ENCODE data around the gene TECPR2. TPM values are rescaled to one million over a fixed set of nuclear protein-coding genes. Genes with fewer than 3 reads are reported as not detected.
A peak's percentile ranks its signal among the peaks of the same experiment; 100 is the strongest.

TECPR2 gene
- total and polyA plus RNA-seq, 2 of the 13 experiments (the other 11 are each of a cell fraction or from before 2014, with no cell fraction given): 3.5 to 5.7 TPM

DNA sequence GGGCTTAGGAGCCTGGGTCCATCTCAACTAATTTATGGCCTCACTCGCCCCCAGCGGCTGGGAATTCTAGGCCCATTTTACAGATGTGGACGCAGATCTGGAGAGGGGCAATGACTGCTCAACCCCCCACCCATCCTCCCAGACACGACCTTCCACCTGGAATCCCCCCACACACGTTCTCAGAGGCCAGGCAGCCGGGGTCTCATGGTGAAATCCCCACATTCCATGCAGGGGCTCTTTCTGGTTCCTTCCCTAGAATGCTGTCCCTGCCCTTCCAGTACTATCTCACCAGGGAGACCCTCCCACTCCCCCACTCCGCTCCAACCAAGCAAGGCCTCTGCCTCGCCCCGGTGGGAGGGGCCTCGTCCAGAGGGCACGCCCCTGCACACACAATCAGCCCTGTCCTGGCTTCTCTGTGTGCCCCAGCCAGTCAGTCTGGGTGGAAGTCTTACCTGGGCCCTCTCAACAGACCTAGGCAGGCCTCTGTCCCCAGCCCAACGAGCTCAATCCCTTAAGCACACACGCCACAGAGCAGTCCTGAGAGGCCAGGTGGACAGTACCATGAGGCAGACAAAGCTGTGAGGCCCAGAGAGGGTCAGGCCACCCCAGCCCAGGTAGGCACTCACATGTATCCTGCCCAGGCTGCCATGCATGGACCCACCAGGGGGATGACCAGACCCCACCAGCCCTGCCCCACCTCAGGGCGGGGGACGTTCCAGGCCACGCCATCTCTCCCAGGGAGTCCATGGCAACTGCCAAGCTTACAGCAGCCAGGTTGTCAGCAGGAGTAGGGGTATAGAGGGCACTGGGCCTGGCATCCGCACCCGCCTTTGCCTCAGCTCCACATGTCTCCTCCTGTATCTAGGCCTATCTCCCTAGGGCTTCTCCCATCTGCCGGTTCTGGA, 148.1 kb downstream of the TECPR2 start:
- peak overlapping the region; percentile 91 for H3K4me2 ChIP-seq (ENCODE audit: low read depth, low read length)
- DNase-seq (ENCODE audit: low spot score): peak; percentile 79
- no peak overlapping the region for H2AFZ ChIP-seq (ENCODE audit: low read length)
- H3K9ac ChIP-seq (ENCODE audit: insufficient read depth, low read depth, low read length): peak overlapping the region; percentile 66
- H3K4me3 ChIP-seq (replicated peaks in 1 of 3; ENCODE audit: insufficient read depth in 1 of 3, low read depth in 2 of 3, low read length in 3 of 3): peak overlapping the region; percentile 67 to 89 (median 78)
- no TSS peak for BruUV-seq (replicated peaks)
- no peaks in the 10 kb centered on the region for H3K79me2 ChIP-seq (ENCODE audit: insufficient read depth, low read length)
- H3K9me3 ChIP-seq (ENCODE audit: low read length): no peaks in the 10 kb centered on the region
- ChIA-PET CTCF (ENCODE audit: low intra/inter-chr PET ratio, low total read pairs) (no interaction called here), POLR2A (interaction anchor here (0.6 to 1.2 kb wide), 9 partner anchors 14 to 172 kb away, joined by 3 to 8 read pairs (median 4); no protein-coding TSS in a partner anchor)
- intact Hi-C loops (cut with micrococcal nuclease; ENCODE audit: unreplicated experiment): loop anchor here (2.0 kb wide), 1 partner anchor 68 kb away; no protein-coding TSS in a partner anchor
- FAIRE-seq: peak; percentile 69
- peaks cover 3 to 4% of the 10 kb centered on the region in 2 experiments; a peak in 1 of 5 replicates for H3K36me3 ChIP-seq (replicated peaks in 1 of 2; ENCODE audit: control insufficient read depth in 1 of 2, insufficient read depth in 2 of 2, low read length in 2 of 2)
- ATAC-seq: peak; percentile 76
- H3K4me1 ChIP-seq (ENCODE audit: insufficient read depth, low read length): peaks cover 58% of the 10 kb centered on the region
- peak overlapping the region; percentile 77 for H3K27ac ChIP-seq (ENCODE audit: extremely low read length, insufficient read depth, low read length)
- no peaks in the 10 kb centered on the region for H4K20me1 ChIP-seq (ENCODE audit: insufficient read depth, low read length)
- in situ Hi-C loops (cut with HindIII; ENCODE audit: extremely low pct_ligation_motif_present, low pct_unique_long_range_greater_than_20kb): no loop called here
- 33% methylated on average over 11 of the region's 19 CpGs for WGBS (ENCODE audit: low lambda C conversion rate)
- H3K27me3 ChIP-seq (ENCODE audit: control insufficient read depth in 1 of 2, insufficient read depth in 2 of 2, low read length in 2 of 2): no peaks in the 10 kb centered on the region; a peak in 2 of 5 replicates
- TF ChIP-seq, protein P1, sequence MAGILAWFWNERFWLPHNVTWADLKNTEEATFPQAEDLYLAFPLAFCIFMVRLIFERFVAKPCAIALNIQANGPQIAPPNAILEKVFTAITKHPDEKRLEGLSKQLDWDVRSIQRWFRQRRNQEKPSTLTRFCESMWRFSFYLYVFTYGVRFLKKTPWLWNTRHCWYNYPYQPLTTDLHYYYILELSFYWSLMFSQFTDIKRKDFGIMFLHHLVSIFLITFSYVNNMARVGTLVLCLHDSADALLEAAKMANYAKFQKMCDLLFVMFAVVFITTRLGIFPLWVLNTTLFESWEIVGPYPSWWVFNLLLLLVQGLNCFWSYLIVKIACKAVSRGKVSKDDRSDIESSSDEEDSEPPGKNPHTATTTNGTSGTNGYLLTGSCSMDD (CRISPR knock-in tag; IDR thresholded peaks at IDR 0.05): no peak
- TF ChIP-seq, protein P2, sequence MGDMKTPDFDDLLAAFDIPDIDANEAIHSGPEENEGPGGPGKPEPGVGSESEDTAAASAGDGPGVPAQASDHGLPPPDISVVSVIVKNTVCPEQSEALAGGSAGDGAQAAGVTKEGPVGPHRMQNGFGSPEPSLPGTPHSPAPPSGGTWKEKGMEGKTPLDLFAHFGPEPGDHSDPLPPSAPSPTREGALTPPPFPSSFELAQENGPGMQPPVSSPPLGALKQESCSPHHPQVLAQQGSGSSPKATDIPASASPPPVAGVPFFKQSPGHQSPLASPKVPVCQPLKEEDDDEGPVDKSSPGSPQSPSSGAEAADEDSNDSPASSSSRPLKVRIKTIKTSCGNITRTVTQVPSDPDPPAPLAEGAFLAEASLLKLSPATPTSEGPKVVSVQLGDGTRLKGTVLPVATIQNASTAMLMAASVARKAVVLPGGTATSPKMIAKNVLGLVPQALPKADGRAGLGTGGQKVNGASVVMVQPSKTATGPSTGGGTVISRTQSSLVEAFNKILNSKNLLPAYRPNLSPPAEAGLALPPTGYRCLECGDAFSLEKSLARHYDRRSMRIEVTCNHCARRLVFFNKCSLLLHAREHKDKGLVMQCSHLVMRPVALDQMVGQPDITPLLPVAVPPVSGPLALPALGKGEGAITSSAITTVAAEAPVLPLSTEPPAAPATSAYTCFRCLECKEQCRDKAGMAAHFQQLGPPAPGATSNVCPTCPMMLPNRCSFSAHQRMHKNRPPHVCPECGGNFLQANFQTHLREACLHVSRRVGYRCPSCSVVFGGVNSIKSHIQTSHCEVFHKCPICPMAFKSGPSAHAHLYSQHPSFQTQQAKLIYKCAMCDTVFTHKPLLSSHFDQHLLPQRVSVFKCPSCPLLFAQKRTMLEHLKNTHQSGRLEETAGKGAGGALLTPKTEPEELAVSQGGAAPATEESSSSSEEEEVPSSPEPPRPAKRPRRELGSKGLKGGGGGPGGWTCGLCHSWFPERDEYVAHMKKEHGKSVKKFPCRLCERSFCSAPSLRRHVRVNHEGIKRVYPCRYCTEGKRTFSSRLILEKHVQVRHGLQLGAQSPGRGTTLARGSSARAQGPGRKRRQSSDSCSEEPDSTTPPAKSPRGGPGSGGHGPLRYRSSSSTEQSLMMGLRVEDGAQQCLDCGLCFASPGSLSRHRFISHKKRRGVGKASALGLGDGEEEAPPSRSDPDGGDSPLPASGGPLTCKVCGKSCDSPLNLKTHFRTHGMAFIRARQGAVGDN (CRISPR knock-in tag; IDR thresholded peaks at IDR 0.05): peak; percentile 61
- no peak for TF ChIP-seq ZNF567 (CRISPR knock-in tag; IDR thresholded peaks at IDR 0.05; ENCODE audit: borderline replicate concordance)
- TF ChIP-seq PCBP1 (IDR thresholded peaks at IDR 0.05; ENCODE audit: borderline replicate concordance, low read depth, low read length): no peak
- no peak for TF ChIP-seq AHR (CRISPR knock-in tag; IDR thresholded peaks at IDR 0.05)
- TF ChIP-seq PLRG1 (conservative IDR thresholded peaks at IDR 0.05): no peak
- no peak for TF ChIP-seq ZFP36L1 (CRISPR knock-in tag; IDR thresholded peaks at IDR 0.05)
- no peak for TF ChIP-seq JUN (CRISPR knock-in tag; IDR thresholded peaks at IDR 0.05)
- no peak for TF ChIP-seq ZNF383 (CRISPR knock-in tag; IDR thresholded peaks at IDR 0.05; ENCODE audit: borderline replicate concordance)
- TF ChIP-seq ZNF780A (CRISPR knock-in tag; IDR thresholded peaks at IDR 0.05): no peak
- no peak for TF ChIP-seq REPIN1 (CRISPR knock-in tag; IDR thresholded peaks at IDR 0.05; ENCODE audit: borderline replicate concordance, low read depth)
- TF ChIP-seq ZSCAN29 (CRISPR knock-in tag; conservative IDR thresholded peaks at IDR 0.05): no peak
- peak; percentile 51; the same call in 1 of the 2 replicates for TF ChIP-seq ZBTB7A (CRISPR knock-in tag; IDR thresholded peaks at IDR 0.05)
- TF ChIP-seq ZNF577 (CRISPR knock-in tag; IDR thresholded peaks at IDR 0.05; ENCODE audit: borderline replicate concordance, low read depth): no peak
- TF ChIP-seq JDP2 (CRISPR knock-in tag; IDR thresholded peaks at IDR 0.05; ENCODE audit: borderline replicate concordance): no peak
- TF ChIP-seq SMYD3 (CRISPR knock-in tag; IDR thresholded peaks at IDR 0.05): no peak
- no peak for TF ChIP-seq MAF1 (CRISPR knock-in tag; IDR thresholded peaks at IDR 0.05; ENCODE audit: borderline replicate concordance)
- TF ChIP-seq KLF13 (CRISPR knock-in tag; IDR thresholded peaks at IDR 0.05): no peak
- no peak for TF ChIP-seq HOXA9 (CRISPR knock-in tag; IDR thresholded peaks at IDR 0.05; ENCODE audit: borderline replicate concordance)
- TF ChIP-seq CHCHD3 (CRISPR knock-in tag; IDR thresholded peaks at IDR 0.05): no peak
